ENCODE results near the gene NUAK2.

- TF ChIP-seq, protein P1, sequence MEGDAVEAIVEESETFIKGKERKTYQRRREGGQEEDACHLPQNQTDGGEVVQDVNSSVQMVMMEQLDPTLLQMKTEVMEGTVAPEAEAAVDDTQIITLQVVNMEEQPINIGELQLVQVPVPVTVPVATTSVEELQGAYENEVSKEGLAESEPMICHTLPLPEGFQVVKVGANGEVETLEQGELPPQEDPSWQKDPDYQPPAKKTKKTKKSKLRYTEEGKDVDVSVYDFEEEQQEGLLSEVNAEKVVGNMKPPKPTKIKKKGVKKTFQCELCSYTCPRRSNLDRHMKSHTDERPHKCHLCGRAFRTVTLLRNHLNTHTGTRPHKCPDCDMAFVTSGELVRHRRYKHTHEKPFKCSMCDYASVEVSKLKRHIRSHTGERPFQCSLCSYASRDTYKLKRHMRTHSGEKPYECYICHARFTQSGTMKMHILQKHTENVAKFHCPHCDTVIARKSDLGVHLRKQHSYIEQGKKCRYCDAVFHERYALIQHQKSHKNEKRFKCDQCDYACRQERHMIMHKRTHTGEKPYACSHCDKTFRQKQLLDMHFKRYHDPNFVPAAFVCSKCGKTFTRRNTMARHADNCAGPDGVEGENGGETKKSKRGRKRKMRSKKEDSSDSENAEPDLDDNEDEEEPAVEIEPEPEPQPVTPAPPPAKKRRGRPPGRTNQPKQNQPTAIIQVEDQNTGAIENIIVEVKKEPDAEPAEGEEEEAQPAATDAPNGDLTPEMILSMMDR (IDR thresholded peaks at IDR 0.05), result no peak
- TF ChIP-seq EP300 (IDR thresholded peaks at IDR 0.05), result no peak
- no peak for TF ChIP-seq POLR2A (IDR thresholded peaks at IDR 0.05)
- no peak for TF ChIP-seq POLR2AphosphoS5 (IDR thresholded peaks at IDR 0.05)
Measured at GRCh38 chr1:205309741-205310140, 11.8 kb downstream of the NUAK2 start.
